ENCODE data around the gene WBP11.

- TF ChIP-seq POLR2A (IDR thresholded peaks at IDR 0.05; ENCODE audit: low read length) (no peak), GATA1 (IDR thresholded peaks at IDR 0.05; ENCODE audit: low read depth, low read length) (no peak)
These were observed 51.3 kb downstream of the WBP11 start for GRCh38 chr12:14751986-14752385.

Data from erythroblast (primary cell).